Mucosa of rectum (tissue), 2 donors: Measurements from ENCODE around the gene MRAS.

Experiments used
- H3K27ac ChIP-seq, 2 donors: one replicate each; pipeline ENCODE4 v1.7.0; 2013; ENCODE audit warnings: inconsistent platforms in 2 of 2, low read depth in 2 of 2, low read length in 2 of 2
- H3K27me3 ChIP-seq, 2 donors: one replicate each; pipeline ENCODE4 v1.7.0; 2013; ENCODE audit warnings: low read length in 2 of 2; ENCODE audit not compliant: control insufficient read depth in 2 of 2, insufficient read depth in 2 of 2
- H3K36me3 ChIP-seq, 2 donors: one replicate each; pipeline ENCODE4 v1.7.0; 2013; ENCODE audit warnings: low read length in 2 of 2; ENCODE audit not compliant: control insufficient read depth in 2 of 2, insufficient read depth in 2 of 2
- H3K4me1 ChIP-seq, 2 donors: one replicate each; pipeline ENCODE4 v1.7.0; 2013; ENCODE audit warnings: low read length in 2 of 2, mild to moderate bottlenecking in 1 of 2; ENCODE audit not compliant: control insufficient read depth in 2 of 2, insufficient read depth in 2 of 2
- H3K4me3 ChIP-seq, 2 donors: one replicate each; pipeline ENCODE4 v1.7.0; 2013; ENCODE audit warnings: low read length in 2 of 2
- H3K9ac ChIP-seq, 2 donors: one replicate each; pipeline ENCODE4 v1.7.0; 2013; ENCODE audit warnings: low read length in 2 of 2, low read depth in 1 of 2, mild to moderate bottlenecking in 1 of 2
- H3K9me3 ChIP-seq, 2 donors: one replicate each; pipeline ENCODE4 v1.7.0; 2013; ENCODE audit warnings: low read length in 2 of 2; ENCODE audit not compliant: control insufficient read depth in 2 of 2
- donor health status: healthy.
- donor health status: Normal muscosa, but diverticular disease.

The MRAS gene

DNA sequence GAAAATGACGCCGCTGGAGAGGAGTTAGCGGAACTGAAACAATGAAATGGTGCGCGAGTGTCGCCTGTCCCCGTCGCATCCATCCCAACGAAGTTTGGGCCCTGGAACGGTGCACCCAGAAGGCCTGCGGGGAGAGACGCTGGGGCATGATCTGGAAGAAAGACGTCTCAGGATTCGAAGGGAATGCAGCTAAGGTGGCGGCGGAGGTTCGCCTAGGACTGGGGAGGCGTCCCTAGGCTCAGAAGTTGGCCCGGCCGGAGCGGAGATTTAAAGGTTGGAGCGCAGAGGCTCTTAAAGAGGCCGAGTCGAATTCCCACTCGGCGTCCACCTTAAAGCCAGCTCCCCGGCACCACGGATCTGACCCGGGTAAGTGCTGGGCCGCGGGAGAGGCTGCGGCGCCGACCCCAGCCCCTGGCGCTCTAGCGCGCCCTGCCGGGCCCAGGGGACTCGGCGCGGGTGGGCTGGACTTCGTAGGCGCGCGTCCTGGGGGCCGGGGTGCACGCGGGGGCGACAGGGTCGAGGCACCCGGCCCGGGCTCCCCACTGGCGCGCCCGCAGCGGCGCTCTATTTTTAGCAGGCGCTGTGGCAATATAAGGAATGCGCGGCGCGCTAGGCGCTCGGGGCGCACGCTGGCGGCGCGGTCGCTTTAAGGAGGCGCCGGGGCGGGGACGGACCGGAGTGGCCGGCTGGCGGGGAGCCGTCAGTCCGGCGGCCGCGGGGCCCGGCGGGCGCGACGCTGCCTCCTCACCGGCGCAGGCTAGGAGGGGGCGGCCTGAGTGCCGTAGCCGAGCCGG lies at the start of gene MRAS:
Gene MRAS, plus strand, starts transcription at position 620 of the 794 bp plus-strand sequence. CDS start 24,305 bp downstream, outside the sequence.
- H3K4me3 ChIP-seq = peak within 1 kb of the TSS; percentile 75 to 77
- peaks cover 0 to 3% of the 10 kb centered on the region in 2 donors for H3K4me1 ChIP-seq
- H3K9ac ChIP-seq = peak within 1 kb of the TSS; percentile 51 to 60
- no peaks in the 10 kb centered on the region for H3K9me3 ChIP-seq
- H3K27ac ChIP-seq = peak within 1 kb of the TSS; percentile 47 to 63
- H3K27me3 ChIP-seq = peaks cover 9 to 13% of the 10 kb centered on the region in 2 donors
- H3K36me3 ChIP-seq = no peaks in the 10 kb centered on the region

GRCh38 chr3:138300647-138301046 lies 47.7 kb upstream of the MRAS start:
- Histone ChIP-seq H3K9ac (no peak overlapping the region), H3K9me3 (no peaks in the 10 kb centered on the region), H3K4me1 (no peaks in the 10 kb centered on the region), H3K4me3 (no peak overlapping the region), H3K27ac (no peak overlapping the region), H3K36me3 (peaks cover 11 to 19% of the 10 kb centered on the region in 2 donors), H3K27me3 (no peaks in the 10 kb centered on the region)

DNA sequence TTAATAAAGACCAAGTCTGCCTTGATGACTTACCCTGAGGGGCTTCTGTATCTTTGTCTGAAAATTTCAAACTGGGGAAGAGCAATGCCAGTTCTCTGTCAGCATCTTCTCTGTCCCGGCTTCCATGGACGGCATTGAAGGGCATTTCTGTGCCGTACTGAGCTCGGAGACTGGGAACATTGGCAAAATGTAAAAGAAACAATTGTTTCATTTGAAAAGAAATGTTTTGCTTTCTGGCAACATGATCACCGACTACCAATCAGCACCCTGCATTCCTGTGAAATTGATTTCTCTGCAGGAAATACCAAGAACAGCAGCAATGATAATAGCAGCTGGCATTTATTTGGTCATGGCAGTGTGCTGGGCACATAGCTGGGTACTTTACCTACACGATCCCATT lies 44.9 kb upstream of the MRAS start:
- Histone ChIP-seq H3K27ac (no peak overlapping the region), H3K9ac (no peak overlapping the region), H3K9me3 (peaks cover 3 to 7% of the 10 kb centered on the region in 2 donors), H3K27me3 (no peaks in the 10 kb centered on the region), H3K36me3 (peaks cover 3 to 5% of the 10 kb centered on the region in 2 donors), H3K4me1 (no peaks in the 10 kb centered on the region), H3K4me3 (no peak overlapping the region)

DNA sequence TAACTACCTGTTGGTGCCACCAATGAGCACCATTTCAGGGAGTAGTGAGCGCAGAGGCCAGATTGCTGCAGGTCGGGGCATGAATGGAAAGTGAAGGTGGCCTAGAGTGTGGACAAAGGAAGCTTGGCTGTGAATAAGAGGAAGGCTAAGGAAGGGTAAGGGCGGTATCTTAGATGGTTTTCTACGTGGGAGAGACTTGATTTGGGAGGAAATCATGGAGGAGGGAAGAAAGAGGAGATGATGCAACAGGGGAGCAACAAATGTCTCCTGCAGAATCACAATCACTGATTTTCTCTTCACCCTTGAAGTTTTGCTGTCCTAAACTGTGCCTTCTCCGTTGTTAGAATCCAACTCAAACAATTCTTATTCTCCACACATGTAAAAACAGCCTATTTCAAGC lies 40.5 kb upstream of the MRAS start:
- Histone ChIP-seq H3K9me3 (peaks cover 3 to 10% of the 10 kb centered on the region in 2 donors), H3K27ac (no peak overlapping the region), H3K27me3 (no peaks in the 10 kb centered on the region), H3K4me1 (no peaks in the 10 kb centered on the region), H3K9ac (no peak overlapping the region), H3K4me3 (no peak overlapping the region), H3K36me3 (no peaks in the 10 kb centered on the region)

- H3K9me3 ChIP-seq = peaks cover 3 to 10% of the 10 kb centered on the region in 2 donors
- H3K4me1 ChIP-seq = no peaks in the 10 kb centered on the region
- H3K36me3 ChIP-seq = no peaks in the 10 kb centered on the region
These were observed 39.6 kb upstream of the MRAS start for GRCh38 chr3:138308783-138309182.

GRCh38 chr3:138310494-138310893 lies 37.9 kb upstream of the MRAS start:
- Histone ChIP-seq H3K4me3 (no peak overlapping the region), H3K27me3 (no peaks in the 10 kb centered on the region), H3K9me3 (peaks cover 3 to 10% of the 10 kb centered on the region in 2 donors), H3K4me1 (no peaks in the 10 kb centered on the region), H3K27ac (no peak overlapping the region), H3K36me3 (no peaks in the 10 kb centered on the region), H3K9ac (no peak overlapping the region)

More at GRCh38 chr3:138308783-138309182, 39.6 kb upstream of the MRAS start:
- no peaks in the 10 kb centered on the region for H3K27me3 ChIP-seq
- H3K9ac ChIP-seq = no peak overlapping the region
- H3K27ac ChIP-seq = no peak overlapping the region
- H3K4me3 ChIP-seq = no peak overlapping the region

DNA sequence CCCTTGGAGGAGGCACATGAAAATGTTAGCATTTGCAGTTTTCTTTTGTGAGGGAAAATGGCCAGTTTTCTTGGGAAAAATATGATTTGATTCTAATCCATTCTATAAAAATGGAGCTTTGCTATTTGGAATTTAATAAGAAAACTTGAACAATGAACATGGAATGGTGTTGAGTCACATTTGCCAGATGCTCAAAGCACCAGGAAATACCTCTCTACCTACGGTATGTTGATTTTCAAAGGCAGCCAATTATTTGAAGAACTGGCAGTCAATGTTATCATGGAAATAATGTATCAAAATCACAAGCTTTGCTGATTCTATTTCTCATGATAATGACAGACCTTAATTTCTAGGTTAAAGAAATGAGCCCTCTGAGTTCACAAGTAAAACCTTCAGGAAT lies 33.6 kb upstream of the MRAS start:
- H3K27ac ChIP-seq = no peak overlapping the region
- H3K9me3 ChIP-seq = peaks cover 0 to 3% of the 10 kb centered on the region in 2 donors
- no peaks in the 10 kb centered on the region for H3K4me1 ChIP-seq
- no peaks in the 10 kb centered on the region for H3K27me3 ChIP-seq
- H3K9ac ChIP-seq = no peak overlapping the region
- H3K36me3 ChIP-seq = no peaks in the 10 kb centered on the region
- no peak overlapping the region for H3K4me3 ChIP-seq

DNA sequence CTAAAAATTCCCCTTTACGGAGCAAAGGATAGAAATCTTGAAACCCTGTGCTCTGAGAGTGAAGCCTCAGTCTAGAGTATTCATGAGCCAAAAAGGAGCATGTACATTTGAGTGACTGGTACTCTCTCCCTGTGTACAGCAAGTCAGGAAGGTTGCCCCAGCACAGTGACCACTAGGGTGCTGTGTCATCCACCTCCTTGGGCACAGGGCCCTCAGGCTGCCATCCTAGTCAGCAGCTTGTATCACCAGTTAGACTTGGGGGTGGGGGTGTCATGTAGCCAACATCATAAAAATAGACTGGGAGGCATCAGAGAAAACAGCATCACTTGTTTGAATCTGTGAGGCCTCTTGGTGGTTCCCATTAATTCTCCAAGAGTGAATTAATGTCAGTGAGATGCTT lies 30.7 kb upstream of the MRAS start:
- Histone ChIP-seq H3K4me3 (no peak overlapping the region), H3K27me3 (peaks cover 0 to 3% of the 10 kb centered on the region in 2 donors), H3K27ac (no peak overlapping the region), H3K9ac (no peak overlapping the region), H3K9me3 (no peaks in the 10 kb centered on the region), H3K4me1 (no peaks in the 10 kb centered on the region), H3K36me3 (no peaks in the 10 kb centered on the region)

- peaks cover 3 to 4% of the 10 kb centered on the region in 2 donors for H3K27me3 ChIP-seq
- no peaks in the 10 kb centered on the region for H3K9me3 ChIP-seq
- no peaks in the 10 kb centered on the region for H3K36me3 ChIP-seq
- H3K4me1 ChIP-seq = peaks cover 0 to 7% of the 10 kb centered on the region in 2 donors
- H3K4me3 ChIP-seq = no peak overlapping the region
- no peak overlapping the region for H3K9ac ChIP-seq
- no peak overlapping the region for H3K27ac ChIP-seq
These were observed 24.4 kb upstream of the MRAS start for GRCh38 chr3:138323971-138324370.

- Histone ChIP-seq H3K36me3 (no peaks in the 10 kb centered on the region), H3K4me3 (no peak overlapping the region), H3K4me1 (peaks cover 4 to 9% of the 10 kb centered on the region in 2 donors), H3K9ac (no peak overlapping the region), H3K27ac (no peak overlapping the region), H3K27me3 (peaks cover 3 to 6% of the 10 kb centered on the region in 2 donors), H3K9me3 (no peaks in the 10 kb centered on the region)
These were observed 22.4 kb upstream of the MRAS start for GRCh38 chr3:138325990-138326389.
